ENCODE data around the gene SEC14L1.

DNA sequence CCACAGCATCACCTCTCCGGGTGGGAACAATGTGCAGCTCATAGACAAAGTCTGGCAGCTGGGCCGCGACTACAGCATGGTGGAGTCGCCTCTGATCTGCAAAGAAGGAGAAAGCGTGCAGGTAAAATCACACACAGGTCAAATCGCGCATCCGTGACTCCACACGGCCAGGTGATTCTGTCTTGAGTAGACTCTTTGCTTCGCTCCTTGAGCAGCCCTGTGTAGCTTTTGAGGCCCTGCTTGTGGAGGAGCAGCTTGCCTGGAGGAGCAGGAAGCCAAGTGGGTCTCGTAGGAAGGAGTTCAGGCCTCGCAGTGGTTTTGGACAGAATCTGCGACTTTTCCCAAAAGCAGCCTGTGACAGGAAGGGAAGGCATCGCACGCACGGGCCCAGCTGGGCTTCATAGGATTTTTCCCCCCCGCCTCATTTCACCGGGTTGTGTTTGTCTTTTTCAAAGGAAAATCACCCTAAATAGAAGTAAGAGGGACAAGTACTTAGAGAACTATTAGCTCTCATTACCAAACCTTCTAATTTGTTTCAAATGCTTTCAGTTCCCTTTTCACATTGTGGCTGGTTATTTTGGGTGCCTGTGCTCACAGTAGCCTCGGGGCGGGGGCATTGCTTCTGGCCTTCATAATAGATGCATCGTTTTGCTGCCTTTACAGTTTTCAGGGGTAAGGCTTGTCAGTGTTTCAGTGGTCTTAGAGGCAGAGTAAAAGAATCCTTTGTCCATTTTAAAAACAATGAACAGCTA, 71.5 kb downstream of the SEC14L1 start:
- no peak for TF ChIP-seq POLR2AphosphoS5 (IDR thresholded peaks at IDR 0.05)
- TF ChIP-seq, protein P1, sequence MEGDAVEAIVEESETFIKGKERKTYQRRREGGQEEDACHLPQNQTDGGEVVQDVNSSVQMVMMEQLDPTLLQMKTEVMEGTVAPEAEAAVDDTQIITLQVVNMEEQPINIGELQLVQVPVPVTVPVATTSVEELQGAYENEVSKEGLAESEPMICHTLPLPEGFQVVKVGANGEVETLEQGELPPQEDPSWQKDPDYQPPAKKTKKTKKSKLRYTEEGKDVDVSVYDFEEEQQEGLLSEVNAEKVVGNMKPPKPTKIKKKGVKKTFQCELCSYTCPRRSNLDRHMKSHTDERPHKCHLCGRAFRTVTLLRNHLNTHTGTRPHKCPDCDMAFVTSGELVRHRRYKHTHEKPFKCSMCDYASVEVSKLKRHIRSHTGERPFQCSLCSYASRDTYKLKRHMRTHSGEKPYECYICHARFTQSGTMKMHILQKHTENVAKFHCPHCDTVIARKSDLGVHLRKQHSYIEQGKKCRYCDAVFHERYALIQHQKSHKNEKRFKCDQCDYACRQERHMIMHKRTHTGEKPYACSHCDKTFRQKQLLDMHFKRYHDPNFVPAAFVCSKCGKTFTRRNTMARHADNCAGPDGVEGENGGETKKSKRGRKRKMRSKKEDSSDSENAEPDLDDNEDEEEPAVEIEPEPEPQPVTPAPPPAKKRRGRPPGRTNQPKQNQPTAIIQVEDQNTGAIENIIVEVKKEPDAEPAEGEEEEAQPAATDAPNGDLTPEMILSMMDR (IDR thresholded peaks at IDR 0.05) = no peak
- TF ChIP-seq EP300 (IDR thresholded peaks at IDR 0.05) = no peak
- no peak for TF ChIP-seq POLR2A (IDR thresholded peaks at IDR 0.05)
